Renal cortex interstitium (tissue), 11 donors: Measurements from ENCODE around the gene CGAS. TPM values are rescaled to one million over a fixed set of nuclear protein-coding genes. Genes with fewer than 3 reads are reported as not detected.
"Not testable (repeated sequence)": the region's sequence is repeated elsewhere in the genome, so short reads cannot be mapped to it uniquely, and the experiment has no call there.

Experiments
- DNase-seq, 11 donors: peaks; one replicate each; pipeline ENCODE4 v3.0.0-alpha.2; 2013; ENCODE audit warnings: low read depth in 9 of 11, low spot score in 4 of 11; ENCODE audit errors: extremely low read depth in 1 of 11
- polyA plus RNA-seq, 3 donors: library from polyadenylated mRNA; unstranded; fragments of 120-200 nt; gene quantifications; one replicate each; pipeline ENCODE4 v1.2.1, GENCODE V29; 2013; ENCODE audit not compliant: insufficient read length in 3 of 3

Gene CGAS
- polyA plus RNA-seq, 3 donors: 2.9 to 3.2 (median 3.1) TPM

DNA sequence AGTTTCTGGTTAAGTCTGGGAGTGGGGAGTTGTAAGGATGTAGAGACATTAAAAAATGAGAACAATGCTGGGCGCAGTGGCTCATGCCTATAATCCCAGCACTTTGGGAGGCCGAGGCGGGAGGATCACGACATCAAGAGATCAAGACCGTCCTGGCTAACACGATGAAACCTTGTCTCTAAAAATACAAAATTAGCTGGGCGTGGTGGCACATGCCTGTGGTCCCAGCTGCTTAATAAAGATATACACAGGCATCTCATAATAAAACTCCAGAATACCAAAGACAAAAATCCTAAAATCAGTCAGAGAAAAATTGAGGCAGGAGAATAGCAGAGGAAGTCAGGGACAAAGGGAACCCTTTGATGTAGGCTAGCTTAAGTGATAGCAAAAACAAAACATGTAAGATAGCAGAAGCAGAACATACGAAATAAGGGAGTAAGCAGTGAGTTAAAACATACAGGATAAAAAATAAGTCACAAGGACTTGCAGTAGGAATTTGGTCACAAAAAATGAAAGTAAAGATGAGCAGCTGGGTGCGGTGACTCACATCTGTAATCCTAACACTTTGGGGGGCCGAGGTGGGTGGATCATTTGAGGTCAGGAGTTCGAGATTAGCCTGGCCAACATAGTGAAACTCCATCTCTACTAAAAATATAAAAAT is 33.9 kb downstream of the CGAS start:
- DNase-seq: no peak

- DNase-seq: no peak
Measured at GRCh38 chr6:73413102-73413501, 39.0 kb downstream of the CGAS start.

GRCh38 chr6:73409395-73409794 is 42.7 kb downstream of the CGAS start:
- no peak for DNase-seq

DNA sequence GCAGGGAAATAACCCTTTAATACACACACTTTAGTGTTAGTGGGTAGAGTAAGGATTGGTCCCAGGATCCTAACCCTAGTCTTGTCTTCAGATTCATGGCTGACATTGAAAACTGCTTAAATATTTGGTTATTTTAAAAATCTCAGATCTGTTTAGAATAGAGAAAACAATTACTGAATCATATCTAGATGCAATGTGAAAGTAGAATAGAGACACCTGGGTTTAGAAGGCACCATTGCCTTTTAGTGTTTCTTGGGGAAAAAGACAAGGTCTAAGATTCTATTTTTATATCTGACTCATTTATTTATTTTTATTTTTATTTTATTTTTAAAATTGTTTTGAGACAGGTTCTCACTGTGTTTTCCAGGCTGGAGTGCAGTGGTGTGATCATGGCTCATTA is 51.4 kb downstream of the CGAS start:
- DNase-seq: no peak

DNA sequence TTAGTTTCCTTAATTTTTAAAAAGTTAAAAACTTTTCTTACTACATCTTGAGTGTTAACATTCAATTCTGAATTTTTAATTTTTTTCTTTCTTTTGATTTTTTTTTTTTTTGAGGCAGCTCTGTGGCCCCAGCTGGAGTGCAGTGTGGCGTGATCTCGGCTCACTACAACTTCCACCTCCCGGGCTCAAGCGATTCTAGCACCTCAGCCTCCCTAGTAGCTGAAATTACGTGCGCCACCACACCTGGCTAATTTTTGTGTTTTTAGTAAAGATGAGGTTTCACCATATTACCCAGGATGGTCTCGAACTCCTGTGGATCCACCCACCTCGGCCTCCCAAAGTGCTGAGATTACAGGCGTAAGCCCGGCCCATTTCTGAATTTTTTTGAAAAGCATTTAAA is 56.2 kb downstream of the CGAS start:
- DNase-seq: no peak

DNA sequence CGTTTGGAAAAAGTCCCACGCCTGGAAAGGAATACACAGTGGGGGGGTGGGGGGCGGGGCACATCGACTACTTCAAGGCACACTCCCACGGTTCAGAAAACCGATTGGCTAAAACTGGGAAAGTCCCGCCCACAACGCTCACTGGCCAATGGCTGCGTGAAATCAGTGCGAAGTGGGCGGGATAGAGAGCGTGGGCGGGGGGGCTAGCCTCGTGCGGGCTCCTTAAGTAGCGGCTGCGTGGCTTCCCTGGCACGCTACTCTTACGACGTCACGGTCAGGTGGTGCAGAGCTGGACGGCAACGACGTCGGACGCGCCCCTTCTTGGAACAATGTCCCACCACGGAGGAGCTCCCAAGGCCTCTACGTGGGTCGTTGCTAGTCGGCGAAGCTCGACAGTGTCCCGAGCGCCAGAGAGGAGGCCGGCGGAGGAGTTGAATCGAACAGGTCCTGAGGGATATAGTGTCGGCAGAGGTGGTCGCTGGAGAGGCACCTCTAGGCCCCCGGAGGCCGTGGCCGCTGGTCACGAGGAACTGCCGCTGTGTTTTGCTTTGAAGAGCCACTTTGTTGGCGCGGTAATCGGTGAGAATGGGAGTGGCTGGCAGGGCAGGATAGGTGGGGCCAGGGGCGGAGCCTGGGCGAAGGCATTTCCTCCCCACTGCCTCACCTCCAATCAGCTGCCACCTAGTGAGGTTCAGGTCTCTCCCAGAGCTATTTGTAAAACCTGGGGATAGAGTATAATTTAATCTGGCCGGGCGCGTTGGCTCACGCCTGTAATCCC is 57.3 kb downstream of the CGAS start, which contains the start of gene DDX43:
Gene DDX43 (plus strand): TSS at position 252 of the 778 bp plus-strand sequence. CDS start 78 bp downstream, at position 330.
- peak in 1 of 11 donors; percentile 16 for DNase-seq

GRCh38 chr6:73393278-73393677 is 58.8 kb downstream of the CGAS start:
- no peak for DNase-seq

GRCh38 chr6:73392188-73392587 is 59.9 kb downstream of the CGAS start:
- not testable (repeated sequence) for DNase-seq

- no peak for DNase-seq
Measured at GRCh38 chr6:73391675-73392074, 60.4 kb downstream of the CGAS start.

GRCh38 chr6:73389854-73390253 is 62.2 kb downstream of the CGAS start:
- DNase-seq: no peak

DNA sequence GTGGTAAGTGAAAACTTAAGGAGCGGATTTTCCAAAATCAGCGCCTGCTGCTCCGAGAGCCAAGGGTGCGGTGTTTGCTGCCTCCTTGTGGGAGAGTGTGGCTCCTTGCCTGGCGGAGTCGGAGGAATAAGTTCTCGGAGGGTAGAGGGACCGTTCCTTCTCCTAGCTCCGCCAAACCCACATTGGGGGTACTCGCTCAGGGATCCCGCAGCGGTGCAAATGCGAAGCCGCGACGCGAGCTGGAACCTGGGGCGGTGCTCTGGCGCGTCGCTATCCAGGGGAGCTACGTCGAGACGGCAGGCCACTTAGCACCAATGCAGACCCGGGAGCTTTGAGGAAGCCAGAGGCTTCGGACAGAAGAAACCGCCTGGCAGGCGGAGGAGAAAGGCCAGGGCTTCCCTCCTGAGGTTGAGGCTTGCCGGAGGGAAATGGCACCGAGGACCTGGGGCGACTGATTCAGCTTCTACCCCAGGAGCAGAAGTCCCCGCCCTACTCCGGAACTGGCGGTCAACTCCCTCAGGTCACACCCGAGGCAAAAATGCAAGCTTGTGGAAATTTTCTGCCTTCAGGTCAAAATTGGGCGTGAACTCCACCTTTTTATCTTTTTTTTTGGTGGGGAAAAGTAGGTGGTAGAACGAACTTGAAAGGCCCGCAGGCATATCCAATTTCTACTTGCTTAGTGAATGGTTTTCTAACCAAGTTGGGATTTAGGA is 63.1 kb downstream of the CGAS start:
- peak in 10 of 11 donors; percentile 13 to 43 (median 34) for DNase-seq

DNA sequence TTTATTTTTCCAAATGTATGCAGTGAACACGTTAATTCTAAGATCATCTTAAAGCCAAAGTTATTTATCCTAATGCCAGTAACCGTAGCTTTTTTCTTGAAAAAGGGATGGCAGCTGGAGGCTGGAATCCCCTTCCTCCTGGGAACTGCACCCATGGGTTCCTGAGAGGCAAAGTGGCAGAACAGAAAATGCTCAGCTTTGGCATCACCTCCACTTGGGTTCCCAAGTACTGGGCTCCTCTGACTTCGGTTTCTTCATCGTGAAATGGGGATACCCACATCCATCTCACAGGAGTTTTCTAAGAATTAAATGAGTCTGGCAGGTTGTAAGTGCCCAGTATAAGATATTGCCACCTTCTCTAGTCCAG is 63.7 kb downstream of the CGAS start:
- peak in 1 of 11 donors; percentile 5 for DNase-seq

DNA sequence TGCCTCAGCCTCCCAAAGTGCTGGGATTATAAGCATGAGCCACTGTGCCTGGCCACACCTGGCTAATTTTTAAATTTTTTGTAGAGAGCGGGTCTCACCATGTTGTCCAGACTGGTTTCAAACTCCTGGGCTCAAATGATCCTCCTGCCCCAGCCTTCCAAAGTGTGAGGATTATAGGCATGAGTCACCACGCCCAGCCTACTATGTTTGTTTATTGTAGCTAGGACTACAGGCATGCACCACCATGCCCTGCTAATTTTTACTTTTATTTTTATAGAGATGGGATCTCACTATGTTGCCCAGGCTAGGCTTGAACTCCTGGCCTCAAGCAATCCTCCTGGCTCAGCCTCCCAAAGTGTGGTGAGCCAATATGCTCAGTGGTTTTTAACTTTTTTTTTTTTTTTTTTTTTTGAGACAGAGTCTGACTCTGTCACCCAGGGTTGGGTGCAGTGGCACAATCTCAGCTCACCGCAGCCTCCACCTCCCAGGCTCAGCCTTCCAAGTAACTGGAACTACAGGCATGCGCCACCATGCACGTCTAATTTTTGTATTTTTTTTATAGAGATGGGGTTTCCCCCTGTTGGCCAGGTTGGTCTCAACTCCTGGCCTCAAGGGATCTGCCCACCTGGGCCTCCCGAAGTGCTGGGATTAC is 69.5 kb downstream of the CGAS start:
- DNase-seq: no peak

- not testable (repeated sequence) for DNase-seq
Measured at GRCh38 chr6:73381531-73381930, 70.6 kb downstream of the CGAS start.

- DNase-seq: no peak
Measured at GRCh38 chr6:73377225-73377624, 74.9 kb downstream of the CGAS start.

- DNase-seq: no peak
Measured at GRCh38 chr6:73375216-73375615, 76.9 kb downstream of the CGAS start.
